K562 (cell line): Measurements from ENCODE around the gene CRNKL1. TPM values are rescaled to one million over a fixed set of nuclear protein-coding genes. Genes with fewer than 3 reads are reported as not detected.

Source experiments
- ATAC-seq: fragments of 200-7000 bp; cut with Tn5 transposase; 3 replicates; pipeline ENCODE4 v1.9.1; 2020; ENCODE audit warnings: moderate library complexity
- Bru-seq: library from RNA; stranded (reverse); fragments of 400-500 nt; gene quantifications from one replicate; lab custom pipeline; 2021; lab: Mats Ljungman, UMichigan
- BruChase-seq, 2 experiments: library from RNA; stranded (reverse); fragments of 400-500 nt; gene quantifications; one replicate each; lab custom pipeline; 2021; lab: Mats Ljungman, UMichigan
- BruUV-seq: library from RNA; stranded (reverse); fragments of 400-500 nt; replicated peaks from 2 replicates; lab custom pipeline; 2021; lab: Mats Ljungman, UMichigan
- CTCF ChIA-PET: fragments of 300-600 bp; formaldehyde crosslinking; extraction: SDS; loops from one replicate; lab custom pipeline; 2021; ENCODE audit warnings: low intra/inter-chr PET ratio; lab: Yijun Ruan, JAX
- POLR2A ChIA-PET: fragments of 300-600, 350-650 bp; sonication (Branson Sonifier 250); formaldehyde crosslinking; extraction: SDS; loops from one replicate; lab custom pipeline; 2021; ENCODE audit warnings: antibody characterized with exemption, inconsistent platforms; lab: Yijun Ruan, JAX
- DNase-seq, 4 experiments: peaks; one replicate each; pipeline versions ENCODE4 v3.0.0 to v3.0.0-alpha.2; 2011 to 2018; ENCODE audit warnings: low spot score in 3 of 4, mixed read lengths in 3 of 4; ENCODE audit errors: extremely low read depth in 1 of 4
- FAIRE-seq: peaks from 2 replicates; lab custom pipeline; 2011; peaks lifted over from hg19 to GRCh38; lab: Jason Lieb, UNC
- H2AFZ ChIP-seq: 2 replicates; pipeline ENCODE4 v1.6.0; 2011; ENCODE audit warnings: low read depth, low read length, control low read depth, inconsistent platforms
- H3K27ac ChIP-seq: fragments of 200-600 bp; 3 replicates; pipeline ENCODE4 v1.8.0; 2011; ENCODE audit warnings: low read depth, mild to moderate bottlenecking, control low read depth, inconsistent platforms, low read length, moderate library complexity, mixed read lengths; ENCODE audit errors: extremely low read depth
- H3K27me3 ChIP-seq, 2 experiments: fragments of 300-600 bp in 1 of 2; 2 replicates in 1 of 2; 3 replicates in 1 of 2; pipeline versions ENCODE4 v1.6.0 to v1.8.0; 2011; ENCODE audit warnings: inconsistent platforms in 2 of 2, low read length in 2 of 2, mild to moderate bottlenecking in 1 of 2, mixed read lengths in 1 of 2, moderate library complexity in 1 of 2; ENCODE audit not compliant: control insufficient read depth in 2 of 2, insufficient read depth in 2 of 2
- H3K36me3 ChIP-seq: fragments of 300-600 bp; 3 replicates; pipeline ENCODE4 v1.8.0; 2011; ENCODE audit warnings: mild to moderate bottlenecking, low read length, inconsistent platforms; ENCODE audit not compliant: control insufficient read depth, insufficient read depth
- H3K4me1 ChIP-seq, 2 experiments: fragments of 200-600 bp in 1 of 2; replicated peaks in 1 of 2; 2 replicates in 1 of 2; 3 replicates in 1 of 2; pipeline versions ENCODE4 v1.5.1 to v1.8.0; 2011; ENCODE audit warnings: inconsistent platforms in 2 of 2, low read length in 2 of 2, mild to moderate bottlenecking in 1 of 2, mixed read lengths in 1 of 2, moderate library complexity in 1 of 2; ENCODE audit not compliant: control insufficient read depth in 2 of 2, insufficient read depth in 2 of 2
- H3K4me2 ChIP-seq: 2 replicates; pipeline ENCODE4 v1.6.1; 2011; ENCODE audit warnings: low read length, control low read depth, inconsistent platforms, mixed read lengths; ENCODE audit not compliant: insufficient read depth
- H3K4me3 ChIP-seq: fragments of 200-600 bp; sonication (generic), shearing (Covaris generic); 2 replicates; pipeline ENCODE4 v1.5.1; 2016; ENCODE audit warnings: control low read depth, inconsistent platforms
- H3K79me2 ChIP-seq: fragments of 200-600 bp; 3 replicates; pipeline ENCODE4 v1.8.0; 2011; ENCODE audit warnings: low read length, inconsistent platforms; ENCODE audit not compliant: control insufficient read depth, insufficient read depth
- H3K9ac ChIP-seq, 2 experiments: 2 replicates each; pipeline versions ENCODE4 v1.6.0 to v1.6.1; 2011; ENCODE audit warnings: low read depth in 2 of 2, low read length in 2 of 2, control low read depth in 1 of 2, inconsistent platforms in 1 of 2, mild to moderate bottlenecking in 1 of 2, mixed read lengths in 1 of 2; ENCODE audit not compliant: insufficient read depth in 1 of 2
- H3K9me1 ChIP-seq: one replicate; pipeline ENCODE4 v1.6.0; 2011; ENCODE audit warnings: inconsistent platforms, mild to moderate bottlenecking, low read length, moderate library complexity; ENCODE audit not compliant: control insufficient read depth, insufficient read depth
- H3K9me3 ChIP-seq: replicated peaks from 2 replicates; pipeline ENCODE4 v1.5.1; 2011; ENCODE audit warnings: low read depth, low read length, inconsistent platforms; ENCODE audit not compliant: control insufficient read depth, insufficient read depth
- H4K20me1 ChIP-seq: replicated peaks from 2 replicates; pipeline ENCODE4 v1.6.1; 2011; ENCODE audit warnings: low read length, inconsistent platforms, mixed read lengths; ENCODE audit not compliant: control insufficient read depth, insufficient read depth
- ATF1 ChIP-seq, 2 experiments: fragments of 450-650 bp in 1 of 2; IDR thresholded peaks; 2 replicates each; pipeline ENCODE4 v1.6.1; 2016; ENCODE audit warnings: missing compliant biosample characterization in 1 of 2, missing genetic modification characterization in 1 of 2
- FOXK2 ChIP-seq, 2 experiments: fragments of 450-650 bp; IDR thresholded peaks in 1 of 2; conservative IDR thresholded peaks in 1 of 2; 2 replicates each; pipeline ENCODE4 v1.6.1; 2016; ENCODE audit warnings: low read depth in 2 of 2, mild to moderate bottlenecking in 1 of 2
- MBD2 ChIP-seq: sonication (generic); IDR thresholded peaks from 2 replicates; pipeline ENCODE4 v1.6.1; 2016; ENCODE audit warnings: low read depth, borderline replicate concordance
- NCOA4 ChIP-seq: fragments of 450-650 bp; IDR thresholded peaks from 2 replicates; pipeline ENCODE4 v1.6.1; 2018; ENCODE audit warnings: mild to moderate bottlenecking; ENCODE audit not compliant: partially characterized antibody
- PHF20 ChIP-seq: fragments of 450-650 bp; IDR thresholded peaks from 2 replicates; pipeline ENCODE4 v1.6.1; 2018; ENCODE audit not compliant: partially characterized antibody
- POLR2G ChIP-seq: fragments of 200-400 bp; formaldehyde crosslinking; IDR thresholded peaks from 2 replicates; pipeline ENCODE4 v1.6.1; 2017; ENCODE audit warnings: low read depth, mild to moderate bottlenecking, antibody characterized with exemption, low read length, moderate library complexity
- SAP30 ChIP-seq: fragments of 200-600 bp; sonication (generic); IDR thresholded peaks from 2 replicates; pipeline ENCODE4 v1.6.1; 2012; ENCODE audit warnings: borderline replicate concordance, low read depth, mild to moderate bottlenecking, moderate library complexity, low read length, control low read depth, inconsistent platforms; ENCODE audit not compliant: insufficient read depth, poor library complexity, severe bottlenecking
- WGBS: fragments of 100-300 bp; shearing (Covaris generic); methylation state at CpG from one replicate; pipeline ENCODE4 v1.1.6; 2016; ENCODE audit warnings: low coverage, mixed read lengths; ENCODE audit not compliant: insufficient coverage; ENCODE audit errors: missing lambda C conversion rate; 5-methylcytosine and 5-hydroxymethylcytosine counted together
- in situ Hi-C: fragments of 300-500 bp; cut with MboI; formaldehyde crosslinking; loops from 4 replicates; pipeline ENCODE4 v1.15.0; 2018; ENCODE audit warnings: inconsistent platforms, mixed read lengths
- intact Hi-C: fragments of 100-400 bp; cut with micrococcal nuclease; formaldehyde crosslinking; loops from 2 replicates; pipeline ENCODE4 v1.14.2; 2022
- long read RNA-seq, 3 experiments: library from polyadenylated mRNA in 2 of 3; library from RNA in 1 of 3; unstranded in 2 of 3; stranded (forward) in 1 of 3; transcript quantifications; one replicate each; pipeline ENCODE4 v2.0.0, GENCODE V29; 2019 to 2022
- polyA minus RNA-seq, 3 experiments: library from RNA; depleted of rRNA, polyadenylated mRNA; stranded (reverse); fragments of >200 nt; gene quantifications; 2 replicates each; pipeline ENCODE4 v1.2.3, GENCODE V29; 2011
- polyA plus RNA-seq, 8 experiments: library from polyadenylated mRNA; depleted of rRNA in 4 of 8; stranded (reverse) in 5 of 8; unstranded in 3 of 8; fragments of >200 nt; fragmentation: Nextera tagmentation in 2 of 8; fragmentation: Illumina TruSeq in 1 of 8; extraction: Ambion mirVana in 2 of 8; extraction: Trizol in 1 of 8; gene quantifications; 2 replicates each; pipeline versions ENCODE4 v1.2.1 to v1.2.3, GENCODE V29; 2011 to 2014; ENCODE audit warnings: inconsistent platforms in 1 of 8, missing spikeins in 1 of 8
- total RNA-seq, 7 experiments: library from RNA; depleted of rRNA in 6 of 7; stranded (reverse); fragments of >200 nt in 6 of 7; fragmentation: Illumina TruSeq in 2 of 7; extraction: Trizol in 2 of 7; gene quantifications; 2 replicates each; pipeline versions ENCODE4 v1.2.1 to v1.2.3, GENCODE V29; 2011 to 2021; ENCODE audit warnings: low replicate concordance in 1 of 7
- TF ChIP-seq, protein P1 (sequence below), 2 experiments: fragments of 450-650 bp; conservative IDR thresholded peaks; 2 replicates each; pipeline ENCODE4 v1.6.1; 2017; ENCODE audit warnings: mild to moderate bottlenecking in 2 of 2, moderate library complexity in 2 of 2
- TF ChIP-seq, protein P2 (sequence below): fragments of 450-650 bp; IDR thresholded peaks from 2 replicates; pipeline ENCODE4 v1.7.0; 2016; ENCODE audit warnings: borderline replicate concordance
- TF ChIP-seq, protein P3 (sequence below): sonication (generic); formaldehyde crosslinking; IDR thresholded peaks from 2 replicates; pipeline ENCODE4 v1.9.0; 2022; ENCODE audit warnings: mild to moderate bottlenecking, missing genetic modification reagents

Gene CRNKL1
- total RNA-seq (2011; cell fraction: chromatin; rRNA removed; ENCODE audit: low replicate concordance): 3.0 and 6.9 TPM in 2 replicates
- total RNA-seq (2011; cell fraction: nucleolus; rRNA removed): 1.8 and 2.7 TPM in 2 replicates
- 4.0 and 5.8 TPM in 2 replicates for total RNA-seq (2011; cell fraction: nucleoplasm; rRNA removed)
- total RNA-seq (2014; rRNA removed) (11.6 and 12.9 TPM in 2 replicates), total RNA-seq (2014; rRNA removed; fragmentation: Illumina TruSeq; extraction: Trizol) (17.0 and 21.8 TPM in 2 replicates), total RNA-seq (2015; rRNA removed; fragmentation: Illumina TruSeq; extraction: Trizol) (13.0 and 14.2 TPM in 2 replicates), total RNA-seq (2021) (9.8 and 11.3 TPM in 2 replicates), polyA plus RNA-seq (2011; rRNA removed) (5.7 and 9.3 TPM in 2 replicates), polyA plus RNA-seq (2014; fragmentation: Illumina TruSeq; extraction: Trizol) (11.5 and 12.4 TPM in 2 replicates), polyA plus RNA-seq (2014; fragmentation: Nextera tagmentation; extraction: Ambion mirVana) (10 to 100 TPM in 1 of 2 experiments, 1 to 10 TPM in 1; 8.1 to 11.7 TPM), polyA plus RNA-seq (2014; rRNA removed) (10.8 and 11.4 TPM in 2 replicates), polyA minus RNA-seq (2011; rRNA and poly(A)+ RNA removed) (16.1 and 17.1 TPM in 2 replicates), Bru-seq, nascent RNA (percentile 68 among the genes with signal in this experiment), BruChase-seq, experiment 1, labeled RNA remaining after a 2-hour chase (percentile 69 among the genes with signal in this experiment), BruChase-seq, experiment 2, labeled RNA remaining after a 6-hour chase (percentile 73 among the genes with signal in this experiment)
- polyA plus RNA-seq (2011; cell fraction: cytosol; rRNA removed): 2.1 and 3.1 TPM in 2 replicates
- polyA plus RNA-seq (2011; cell fraction: nucleus; rRNA removed): 3.3 and 3.9 TPM in 2 replicates
- 7.8 and 10.9 TPM in 2 replicates for polyA plus RNA-seq (2012)
- 4.3 and 6.9 TPM in 2 replicates for polyA minus RNA-seq (2011; cell fraction: cytosol; rRNA and poly(A)+ RNA removed)
- 3.5 and 7.2 TPM in 2 replicates for polyA minus RNA-seq (2011; cell fraction: nucleus; rRNA and poly(A)+ RNA removed)
- long read RNA-seq, experiment 1, full-length matches to known transcripts: 61 of 114 reads
- long read RNA-seq, experiment 1, partial matches to known transcripts: 49 of 114 reads
- long read RNA-seq, experiment 1, other reads (novel, unspliced or antisense): 4 of 114 reads
- long read RNA-seq, experiment 2, full-length matches to known transcripts: 12 of 18 reads
- long read RNA-seq, experiment 2, partial matches to known transcripts: 3 of 18 reads
- long read RNA-seq, experiment 2, other reads (novel, unspliced or antisense): 3 of 18 reads
- long read RNA-seq, experiment 3, full-length matches to known transcripts: 14 of 23 reads
- long read RNA-seq, experiment 3, partial matches to known transcripts: 9 of 23 reads
- long read RNA-seq, experiment 3, other reads (novel, unspliced or antisense): 0 of 23 reads

- Histone ChIP-seq H3K9me1 (no peaks in the 10 kb centered on the region), H3K9ac (peak within 1 kb of the TSS; percentile 82 to 92), H3K4me3 (peak within 1 kb of the TSS; percentile 97), H3K27me3 (no peaks in the 10 kb centered on the region), H3K4me1 (peaks cover 0 to 6% of the 10 kb centered on the region in 2 experiments; a peak in 1 of 5 replicates), H3K9me3 (no peaks in the 10 kb centered on the region), H3K4me2 (peak within 1 kb of the TSS; percentile 85), H3K36me3 (peaks cover 27% of the 10 kb centered on the region; the same call in 2 of the 3 replicates), H3K79me2 (peaks cover 16% of the 10 kb centered on the region), H2AFZ (peak within 1 kb of the TSS; percentile 94), H3K27ac (peak within 1 kb of the TSS; percentile 77), H4K20me1 (no peaks in the 10 kb centered on the region)
- 1% methylated on average over 50 of the region's 67 CpGs for WGBS
- intact Hi-C loops: no loop called here
- peak; percentile 98 for FAIRE-seq
- CTCF ChIA-PET: no interaction called here
- peak; percentile 88 to 96 (median 90) for DNase-seq
- BruUV-seq: no TSS peak
- in situ Hi-C loops: no loop called here
- POLR2A ChIA-PET: interaction anchor here (0.6 to 1.4 kb wide), 5 partner anchors 9 to 490 kb away, joined by 3 to 5 read pairs (median 4); no protein-coding TSS in a partner anchor
- peak; percentile 97 for ATAC-seq
- TF ChIP-seq, protein P1, sequence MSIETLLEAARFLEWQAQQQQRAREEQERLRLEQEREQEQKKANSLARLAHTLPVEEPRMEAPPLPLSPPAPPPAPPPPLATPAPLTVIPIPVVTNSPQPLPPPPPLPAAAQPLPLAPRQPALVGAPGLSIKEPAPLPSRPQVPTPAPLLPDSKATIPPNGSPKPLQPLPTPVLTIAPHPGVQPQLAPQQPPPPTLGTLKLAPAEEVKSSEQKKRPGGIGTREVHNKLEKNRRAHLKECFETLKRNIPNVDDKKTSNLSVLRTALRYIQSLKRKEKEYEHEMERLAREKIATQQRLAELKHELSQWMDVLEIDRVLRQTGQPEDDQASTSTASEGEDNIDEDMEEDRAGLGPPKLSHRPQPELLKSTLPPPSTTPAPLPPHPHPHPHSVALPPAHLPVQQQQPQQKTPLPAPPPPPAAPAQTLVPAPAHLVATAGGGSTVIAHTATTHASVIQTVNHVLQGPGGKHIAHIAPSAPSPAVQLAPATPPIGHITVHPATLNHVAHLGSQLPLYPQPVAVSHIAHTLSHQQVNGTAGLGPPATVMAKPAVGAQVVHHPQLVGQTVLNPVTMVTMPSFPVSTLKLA (conservative IDR thresholded peaks at IDR 0.05): peak; percentile 99 to 100
- TF ChIP-seq, protein P2, sequence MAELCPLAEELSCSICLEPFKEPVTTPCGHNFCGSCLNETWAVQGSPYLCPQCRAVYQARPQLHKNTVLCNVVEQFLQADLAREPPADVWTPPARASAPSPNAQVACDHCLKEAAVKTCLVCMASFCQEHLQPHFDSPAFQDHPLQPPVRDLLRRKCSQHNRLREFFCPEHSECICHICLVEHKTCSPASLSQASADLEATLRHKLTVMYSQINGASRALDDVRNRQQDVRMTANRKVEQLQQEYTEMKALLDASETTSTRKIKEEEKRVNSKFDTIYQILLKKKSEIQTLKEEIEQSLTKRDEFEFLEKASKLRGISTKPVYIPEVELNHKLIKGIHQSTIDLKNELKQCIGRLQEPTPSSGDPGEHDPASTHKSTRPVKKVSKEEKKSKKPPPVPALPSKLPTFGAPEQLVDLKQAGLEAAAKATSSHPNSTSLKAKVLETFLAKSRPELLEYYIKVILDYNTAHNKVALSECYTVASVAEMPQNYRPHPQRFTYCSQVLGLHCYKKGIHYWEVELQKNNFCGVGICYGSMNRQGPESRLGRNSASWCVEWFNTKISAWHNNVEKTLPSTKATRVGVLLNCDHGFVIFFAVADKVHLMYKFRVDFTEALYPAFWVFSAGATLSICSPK: no peak
- TF ChIP-seq SAP30 (peak; percentile 99), PHF20 (peak; percentile 87), ATF1 (CRISPR knock-in tag; IDR thresholded peaks at IDR 0.05) (no peak), ATF1 (tag; IDR thresholded peaks at IDR 0.05) (peak; percentile 94), NCOA4 (no peak), MBD2 (peak; percentile 1; the same call in 1 of the 2 replicates), POLR2G (peak; percentile 78), FOXK2 (conservative IDR thresholded peaks at IDR 0.05 in 1 of 2, IDR thresholded peaks at IDR 0.05 in 1 of 2; ENCODE audit: low read depth in 2 of 2) (peak; percentile 75 to 81; a peak in 1 of 4 replicates)
- TF ChIP-seq, protein P3, sequence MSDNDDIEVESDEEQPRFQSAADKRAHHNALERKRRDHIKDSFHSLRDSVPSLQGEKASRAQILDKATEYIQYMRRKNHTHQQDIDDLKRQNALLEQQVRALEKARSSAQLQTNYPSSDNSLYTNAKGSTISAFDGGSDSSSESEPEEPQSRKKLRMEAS (CRISPR knock-in tag): peak; percentile 96
These were observed at the start of gene CRNKL1, which contains the start of gene CFAP61 for GRCh38 chr20:20052074-20052970. Gene CRNKL1, minus strand, starts transcription at chr20:20052466. Its CDS starts 124 bp downstream, at chr20:20052342. Gene CFAP61, plus strand, starts transcription at chr20:20052532. Its CDS starts 4,122 bp downstream, at chr20:20056654.
